ENCODE measurements around the gene CXorf51B.
"Not testable (repeated sequence)": the region's sequence is repeated elsewhere in the genome, so short reads cannot be mapped to it uniquely, and the experiment has no call there.

CXorf51B gene

GRCh38 chrX:146809471-146809870 is at the start of gene CXorf51B:
Gene CXorf51B (plus strand): TSS chrX:146809771. CDS start chrX:146809792, 21 bp downstream.
- not testable (repeated sequence) for DNase-seq

- DNase-seq = not testable (repeated sequence)
These were observed 5.1 kb downstream of the CXorf51B start, which contains the start of gene CXorf51A for GRCh38 chrX:146814644-146815043. Gene CXorf51A (minus strand): TSS chrX:146814744. CDS start chrX:146814723, 21 bp downstream.

DNA sequence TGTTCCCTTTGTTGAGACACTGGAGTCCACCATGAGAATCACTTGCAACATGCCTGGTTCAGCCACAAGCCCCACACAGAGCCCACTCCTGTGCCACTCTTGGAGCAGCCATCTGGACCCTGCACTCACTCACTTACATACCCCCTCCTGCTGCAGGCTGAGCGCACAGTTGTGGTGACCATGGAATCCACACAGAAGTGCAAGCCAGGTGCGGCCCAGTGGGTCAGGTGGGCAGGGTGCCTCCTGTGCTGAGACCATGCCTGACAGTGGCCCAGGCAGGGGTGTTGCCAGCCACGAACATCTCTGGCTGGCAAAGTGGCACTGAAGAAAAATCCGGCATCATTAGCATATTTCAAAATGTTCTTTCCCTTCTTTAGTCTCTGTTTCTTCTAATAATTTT is 22.4 kb downstream of the CXorf51B start:
- DNase-seq = no peak

DNA sequence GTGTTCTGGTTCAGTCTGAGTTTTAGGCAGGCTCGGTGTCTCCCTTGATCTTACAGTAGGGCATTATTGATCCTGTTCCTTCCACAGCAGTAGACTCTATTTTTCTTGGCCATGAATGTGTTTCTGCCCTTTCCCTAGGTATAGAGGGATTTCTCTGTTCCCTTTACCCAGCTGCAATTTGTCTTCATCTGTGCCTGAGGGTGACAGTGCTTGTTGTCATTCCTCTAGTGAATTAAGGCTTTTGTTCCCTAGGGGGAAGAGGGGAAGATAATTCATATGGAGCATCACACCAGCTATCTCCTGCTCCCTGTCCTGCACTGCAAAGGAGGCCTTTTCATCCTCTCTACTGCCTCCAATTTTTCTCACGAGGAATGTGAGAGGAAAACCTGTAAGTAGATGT is 44.7 kb downstream of the CXorf51B start:
- DNase-seq = no peak
